Gastrocnemius medialis (tissue), 4 donors: ENCODE results near the gene ZBTB7C. TPM values are rescaled to one million over a fixed set of nuclear protein-coding genes. Genes with fewer than 3 reads are reported as not detected.

ENCODE experiments used
- ATAC-seq, 2 donors: fragments of 150-250 bp; one replicate each; pipeline ENCODE4 v1.9.1; 2016
- DNase-seq, 2 donors: peaks; one replicate each; pipeline ENCODE4 v3.0.0-alpha.2; 2019
- H3K27ac ChIP-seq, 4 donors: fragments of 200-600 bp; sonication (generic); 1 replicate in 1 of 4; 2 replicates in 3 of 4; pipeline ENCODE4 v1.5.1; 2016 to 2018; ENCODE audit warnings: mild to moderate bottlenecking in 2 of 4, moderate library complexity in 1 of 4
- H3K27me3 ChIP-seq, 3 donors: fragments of 200-600 bp; sonication (generic) in 2 of 3; 1 replicate in 1 of 3; 2 replicates in 2 of 3; pipeline versions ENCODE4 v1.5.1 to v1.6.0; 2016 to 2019; ENCODE audit warnings: mild to moderate bottlenecking in 1 of 3, moderate library complexity in 1 of 3
- H3K36me3 ChIP-seq, 2 donors: fragments of 200-600 bp; sonication (generic) in 1 of 2; one replicate each; pipeline ENCODE4 v1.5.1; 2017 to 2018
- H3K4me1 ChIP-seq, 2 donors: fragments of 200-600 bp; sonication (generic) in 1 of 2; one replicate each; pipeline ENCODE4 v1.5.1; 2016 to 2017; ENCODE audit warnings: mild to moderate bottlenecking in 2 of 2
- H3K4me3 ChIP-seq, 4 donors: fragments of 200-600 bp; sonication (generic) in 3 of 4; 1 replicate in 1 of 4; 2 replicates in 3 of 4; pipeline ENCODE4 v1.5.1; 2016 to 2019; ENCODE audit warnings: mild to moderate bottlenecking in 2 of 4
- H3K9me3 ChIP-seq, 3 donors: fragments of 200-600 bp; sonication (generic) in 2 of 3; 1 replicate in 1 of 3; 2 replicates in 2 of 3; pipeline ENCODE4 v1.5.1; 2016 to 2019
- CTCF ChIP-seq, 5 experiments: fragments of 450-650 bp in 3 of 5; fragments of 200-600 bp in 2 of 5; sonication (generic) in 2 of 5; IDR thresholded peaks in 4 of 5; conservative IDR thresholded peaks in 1 of 5; 1 replicate in 4 of 5; 2 replicates in 1 of 5; pipeline ENCODE4 v1.5.1; 2016 to 2019; ENCODE audit warnings: antibody characterized with exemption in 5 of 5, mild to moderate bottlenecking in 3 of 5, moderate library complexity in 3 of 5
- POLR2A ChIP-seq, 2 donors: fragments of 450-650 bp; IDR thresholded peaks; one replicate each; pipeline ENCODE4 v1.6.1; 2017; ENCODE audit warnings: antibody characterized with exemption in 2 of 2, mild to moderate bottlenecking in 2 of 2, moderate library complexity in 2 of 2
- in situ Hi-C, 4 donors: fragments of 200-750 bp; cut with MboI; loops; one replicate each; pipeline versions ENCODE4 v1.15.0 to v1.8.0; 2017; ENCODE audit warnings: low sequenced_read_pairs in 4 of 4
- intact Hi-C: fragments of 100-400 bp; cut with DNase I; formaldehyde crosslinking; loops from one replicate; pipeline ENCODE4 v1.15.1; 2023; ENCODE audit warnings: low total_unique reads
- total RNA-seq, 4 donors: library from RNA; depleted of rRNA; stranded (reverse); fragments of >200 nt; gene quantifications; one replicate each; pipeline versions ENCODE4 v1.1.0 to v1.2.3, GENCODE V29; 2016

Gene ZBTB7C
- total RNA-seq, 4 donors from 2014 or later, result 0.53 to 12.3 (median 1.1) TPM

GRCh38 chr18:47992266-47992665 lies 416.9 kb downstream of the ZBTB7C start:
- H3K27ac ChIP-seq, result no peak overlapping the region
- H3K9me3 ChIP-seq, result peaks cover 0 to under 1% (median 0%) of the 10 kb centered on the region in 3 donors
- intact Hi-C loops (no loop called here), in situ Hi-C loops (no loop called here)
- TF ChIP-seq POLR2A (IDR thresholded peaks at IDR 0.05) (no peak), CTCF (IDR thresholded peaks at IDR 0.05 in 4 of 5, conservative IDR thresholded peaks at IDR 0.05 in 1 of 5) (no peak)
- no peaks in the 10 kb centered on the region for H3K36me3 ChIP-seq
- no peaks in the 10 kb centered on the region for H3K27me3 ChIP-seq
- no peak for DNase-seq
- H3K4me3 ChIP-seq, result no peak overlapping the region
- no peak for ATAC-seq
- H3K4me1 ChIP-seq, result no peaks in the 10 kb centered on the region

DNA sequence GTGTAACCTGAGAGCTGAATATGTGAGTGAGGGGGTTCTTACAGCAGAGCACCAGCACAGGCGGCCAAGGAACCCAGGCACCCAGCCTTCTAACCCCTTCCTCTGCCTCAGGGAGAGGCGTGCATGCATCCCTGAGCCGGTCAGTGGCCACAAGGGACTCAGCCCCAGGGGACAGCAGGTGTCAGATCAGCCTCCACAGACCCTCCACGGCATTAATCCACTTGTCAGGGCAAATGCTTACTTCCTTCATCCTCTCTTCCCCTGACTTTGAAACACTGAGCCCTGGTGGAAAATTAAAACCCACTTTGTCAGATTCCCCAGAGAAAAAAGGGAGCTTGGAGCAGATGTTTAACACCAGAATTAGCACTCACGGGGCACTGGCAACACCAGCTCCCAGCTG lies 418.2 kb downstream of the ZBTB7C start:
- TF ChIP-seq POLR2A (IDR thresholded peaks at IDR 0.05) (no peak), CTCF (IDR thresholded peaks at IDR 0.05 in 4 of 5, conservative IDR thresholded peaks at IDR 0.05 in 1 of 5) (no peak)
- Histone ChIP-seq H3K9me3 (no peaks in the 10 kb centered on the region), H3K4me1 (no peaks in the 10 kb centered on the region), H3K27me3 (no peaks in the 10 kb centered on the region), H3K4me3 (no peak overlapping the region), H3K36me3 (no peaks in the 10 kb centered on the region), H3K27ac (no peak overlapping the region)
- intact Hi-C loops (no loop called here), in situ Hi-C loops (no loop called here)
- ATAC-seq (no peak), DNase-seq (no peak)

- no peaks in the 10 kb centered on the region for H3K36me3 ChIP-seq
- no peak for DNase-seq
- H3K27ac ChIP-seq, result no peak overlapping the region
- no peak overlapping the region for H3K4me3 ChIP-seq
- in situ Hi-C loops, result no loop called here
- no peaks in the 10 kb centered on the region for H3K27me3 ChIP-seq
- TF ChIP-seq POLR2A (IDR thresholded peaks at IDR 0.05) (no peak), CTCF (IDR thresholded peaks at IDR 0.05 in 4 of 5, conservative IDR thresholded peaks at IDR 0.05 in 1 of 5) (no peak)
- no peaks in the 10 kb centered on the region for H3K9me3 ChIP-seq
- H3K4me1 ChIP-seq, result no peaks in the 10 kb centered on the region
- intact Hi-C loops, result no loop called here
- no peak for ATAC-seq
Observed at GRCh38 chr18:47987388-47987699, 421.8 kb downstream of the ZBTB7C start.

GRCh38 chr18:47986620-47987387 lies 422.4 kb downstream of the ZBTB7C start:
- H3K4me1 ChIP-seq, result no peaks in the 10 kb centered on the region
- H3K27me3 ChIP-seq, result no peaks in the 10 kb centered on the region
- no peak overlapping the region for H3K27ac ChIP-seq
- no peak overlapping the region for H3K4me3 ChIP-seq
- intact Hi-C loops (no loop called here), in situ Hi-C loops (no loop called here)
- H3K9me3 ChIP-seq, result no peaks in the 10 kb centered on the region
- ATAC-seq, result no peak
- no peaks in the 10 kb centered on the region for H3K36me3 ChIP-seq
- no peak for DNase-seq
- no peak for TF ChIP-seq CTCF (IDR thresholded peaks at IDR 0.05 in 4 of 5, conservative IDR thresholded peaks at IDR 0.05 in 1 of 5)
- no peak for TF ChIP-seq POLR2A (IDR thresholded peaks at IDR 0.05)

DNA sequence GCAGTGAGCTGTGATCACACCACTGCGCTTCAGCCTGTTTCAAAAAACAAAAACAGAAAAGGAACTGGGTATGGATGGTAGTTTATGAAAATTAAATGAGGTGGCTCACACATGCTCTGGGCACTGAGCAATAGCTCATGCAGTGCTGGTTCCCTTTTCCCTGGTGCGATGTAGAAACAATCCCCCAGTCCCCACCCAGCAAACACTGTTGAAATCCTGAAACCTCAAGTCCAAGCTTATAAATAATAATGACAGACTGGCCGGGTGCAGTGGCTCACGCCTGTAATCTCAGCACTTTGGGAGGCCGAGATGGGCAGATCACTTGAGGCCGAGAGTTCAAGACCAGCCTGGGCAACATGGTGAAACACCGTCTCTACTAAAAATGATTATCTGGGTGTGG lies 423.3 kb downstream of the ZBTB7C start:
- H3K4me1 ChIP-seq, result no peaks in the 10 kb centered on the region
- H3K9me3 ChIP-seq, result no peaks in the 10 kb centered on the region
- no peak overlapping the region for H3K4me3 ChIP-seq
- DNase-seq (no peak), ATAC-seq (no peak)
- in situ Hi-C loops (no loop called here), intact Hi-C loops (no loop called here)
- H3K36me3 ChIP-seq, result no peaks in the 10 kb centered on the region
- TF ChIP-seq CTCF (IDR thresholded peaks at IDR 0.05 in 4 of 5, conservative IDR thresholded peaks at IDR 0.05 in 1 of 5), result no peak
- no peak for TF ChIP-seq POLR2A (IDR thresholded peaks at IDR 0.05)
- no peaks in the 10 kb centered on the region for H3K27me3 ChIP-seq
- H3K27ac ChIP-seq, result no peak overlapping the region
